Vagina (tissue), 2 donors: ENCODE data around the gene DCTD. TPM values are rescaled to one million over a fixed set of nuclear protein-coding genes. Genes with fewer than 3 reads are reported as not detected.

Source experiments
- DNase-seq, 2 donors: peaks; one replicate each; pipeline ENCODE4 v3.0.0-alpha.2; 2017; ENCODE audit errors: extremely low spot score in 2 of 2
- H3K27ac ChIP-seq: fragments of 200-600 bp; sonication (generic); one replicate; pipeline ENCODE4 v1.5.1; 2019
- H3K27me3 ChIP-seq: fragments of 200-600 bp; sonication (generic); one replicate; pipeline ENCODE4 v1.5.1; 2019
- H3K36me3 ChIP-seq, 2 donors: fragments of 200-600 bp; sonication (generic); one replicate each; pipeline ENCODE4 v1.5.1; 2017 to 2019
- H3K4me1 ChIP-seq: fragments of 200-600 bp; sonication (generic); one replicate; pipeline ENCODE4 v1.5.1; 2019
- H3K4me3 ChIP-seq, 2 donors: fragments of 200-600 bp; sonication (generic); 1 replicate in 1 of 2; 2 replicates in 1 of 2; pipeline ENCODE4 v1.5.1; 2016 to 2019
- H3K9me3 ChIP-seq: fragments of 200-600 bp; sonication (generic); one replicate; pipeline ENCODE4 v1.5.1; 2019
- POLR2A ChIP-seq, 2 donors: fragments of 450-650 bp; IDR thresholded peaks; one replicate each; pipeline ENCODE4 v1.6.1; 2017; ENCODE audit warnings: antibody characterized with exemption in 2 of 2, mild to moderate bottlenecking in 2 of 2, moderate library complexity in 2 of 2
- POLR2AphosphoS5 ChIP-seq, 2 donors: sonication (generic); formaldehyde crosslinking; IDR thresholded peaks; one replicate each; pipeline ENCODE4 v1.9.0; 2017; ENCODE audit warnings: antibody characterized with exemption in 2 of 2, mild to moderate bottlenecking in 2 of 2, low read depth in 1 of 2; ENCODE audit not compliant: insufficient read depth in 1 of 2
- intact Hi-C: fragments of 100-400 bp; cut with DNase I; formaldehyde crosslinking; loops from one replicate; pipeline ENCODE4 v1.15.1; 2023
- total RNA-seq: library from RNA; depleted of rRNA; stranded (reverse); fragments of >200 nt; gene quantifications from one replicate; pipeline ENCODE4 v1.2.3, GENCODE V29; 2016
- TF ChIP-seq, protein P1 (sequence below), 3 experiments: fragments of 450-650 bp in 2 of 3; fragments of 200-600 bp in 1 of 3; sonication (generic) in 1 of 3; IDR thresholded peaks; one replicate each; pipeline ENCODE4 v1.5.1; 2017 to 2019; ENCODE audit warnings: antibody characterized with exemption in 3 of 3, mild to moderate bottlenecking in 2 of 3, moderate library complexity in 2 of 3

Gene DCTD
- total RNA-seq = 40.0 TPM

DNA sequence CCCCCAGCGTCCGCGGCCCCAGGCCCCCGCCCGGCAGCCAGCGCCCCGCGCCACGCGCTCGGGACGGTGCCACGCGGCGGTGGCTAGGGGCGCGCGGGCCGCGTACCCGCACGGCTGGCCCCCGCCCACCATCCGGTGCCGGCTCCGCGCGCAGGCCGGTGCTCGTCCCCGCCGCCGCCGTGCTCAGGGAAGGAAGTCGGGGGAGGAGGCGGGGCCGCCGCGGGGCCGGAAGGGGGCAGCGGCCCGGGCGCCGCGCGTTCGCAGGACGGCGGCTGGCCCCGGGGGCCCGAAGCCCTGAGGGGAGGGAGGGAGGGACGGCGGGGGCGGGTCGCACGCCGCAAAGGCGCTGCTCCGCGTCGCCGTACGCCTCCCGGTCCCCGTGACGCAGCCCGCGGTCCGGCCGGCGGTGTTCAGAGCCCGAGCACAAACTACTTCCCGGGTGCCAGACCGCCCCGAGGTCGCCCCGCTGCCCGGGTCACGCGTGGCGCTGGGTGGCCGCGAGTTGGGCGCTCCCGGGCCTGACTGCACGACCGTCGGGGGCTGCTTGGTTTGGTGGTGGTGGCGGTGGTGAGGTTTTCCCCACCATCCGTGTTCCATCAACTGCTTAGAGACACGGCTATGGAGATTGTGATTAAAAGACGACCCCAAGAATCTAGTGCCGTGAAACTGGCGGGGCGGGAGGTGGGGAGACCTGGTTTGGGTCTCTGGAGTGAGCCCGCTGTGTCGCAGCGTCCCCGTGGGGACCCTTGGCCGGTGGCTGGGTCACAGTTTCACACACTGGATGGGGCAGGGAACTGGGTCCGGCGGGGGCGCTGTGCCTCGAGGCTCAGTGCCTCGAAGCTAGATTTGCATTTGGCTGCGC is at the start of gene DCTD:
Gene DCTD (minus strand): TSS at position 205 of the 862 bp plus-strand sequence. CDS start 1,818 bp downstream, outside the sequence.
- no peak for DNase-seq
- Histone ChIP-seq H3K27ac (peak within 1 kb of the TSS; percentile 95), H3K4me1 (peaks cover 15% of the 10 kb centered on the region), H3K36me3 (peaks cover 0 to 27% of the 10 kb centered on the region in 2 donors), H3K27me3 (no peaks in the 10 kb centered on the region), H3K4me3 (peak within 1 kb of the TSS; percentile 79 to 93), H3K9me3 (no peaks in the 10 kb centered on the region)
- peak in 1 of 2 donors; percentile 26 for TF ChIP-seq POLR2A (IDR thresholded peaks at IDR 0.05)
- TF ChIP-seq, protein P1, sequence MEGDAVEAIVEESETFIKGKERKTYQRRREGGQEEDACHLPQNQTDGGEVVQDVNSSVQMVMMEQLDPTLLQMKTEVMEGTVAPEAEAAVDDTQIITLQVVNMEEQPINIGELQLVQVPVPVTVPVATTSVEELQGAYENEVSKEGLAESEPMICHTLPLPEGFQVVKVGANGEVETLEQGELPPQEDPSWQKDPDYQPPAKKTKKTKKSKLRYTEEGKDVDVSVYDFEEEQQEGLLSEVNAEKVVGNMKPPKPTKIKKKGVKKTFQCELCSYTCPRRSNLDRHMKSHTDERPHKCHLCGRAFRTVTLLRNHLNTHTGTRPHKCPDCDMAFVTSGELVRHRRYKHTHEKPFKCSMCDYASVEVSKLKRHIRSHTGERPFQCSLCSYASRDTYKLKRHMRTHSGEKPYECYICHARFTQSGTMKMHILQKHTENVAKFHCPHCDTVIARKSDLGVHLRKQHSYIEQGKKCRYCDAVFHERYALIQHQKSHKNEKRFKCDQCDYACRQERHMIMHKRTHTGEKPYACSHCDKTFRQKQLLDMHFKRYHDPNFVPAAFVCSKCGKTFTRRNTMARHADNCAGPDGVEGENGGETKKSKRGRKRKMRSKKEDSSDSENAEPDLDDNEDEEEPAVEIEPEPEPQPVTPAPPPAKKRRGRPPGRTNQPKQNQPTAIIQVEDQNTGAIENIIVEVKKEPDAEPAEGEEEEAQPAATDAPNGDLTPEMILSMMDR (IDR thresholded peaks at IDR 0.05) = peak in 1 of 3 experiments; percentile 40
- peak in 1 of 2 donors; percentile 65 for TF ChIP-seq POLR2AphosphoS5 (IDR thresholded peaks at IDR 0.05; ENCODE audit: insufficient read depth in 1 of 2, low read depth in 1 of 2)
- intact Hi-C loops = loop anchor here (10.0 kb wide), 1 partner anchor 587 kb away; the partner anchor contains the start of gene ING2

GRCh38 chr4:182960746-182961145 is 43.6 kb upstream of the DCTD start:
- TF ChIP-seq POLR2A (IDR thresholded peaks at IDR 0.05) (no peak), POLR2AphosphoS5 (IDR thresholded peaks at IDR 0.05; ENCODE audit: insufficient read depth in 1 of 2, low read depth in 1 of 2) (no peak)
- TF ChIP-seq, protein P1 (IDR thresholded peaks at IDR 0.05) = no peak
- intact Hi-C loops = no loop called here
- H3K9me3 ChIP-seq = no peaks in the 10 kb centered on the region

GRCh38 chr4:182960228-182960627 is 43.0 kb upstream of the DCTD start:
- no peak for DNase-seq
- no peaks in the 10 kb centered on the region for H3K4me1 ChIP-seq
- no peaks in the 10 kb centered on the region for H3K36me3 ChIP-seq
- no peaks in the 10 kb centered on the region for H3K9me3 ChIP-seq
- no peaks in the 10 kb centered on the region for H3K27me3 ChIP-seq
- H3K4me3 ChIP-seq = no peak overlapping the region
- TF ChIP-seq POLR2A (IDR thresholded peaks at IDR 0.05) = no peak
- TF ChIP-seq POLR2AphosphoS5 (IDR thresholded peaks at IDR 0.05; ENCODE audit: insufficient read depth in 1 of 2, low read depth in 1 of 2) = no peak
- TF ChIP-seq, protein P1 (IDR thresholded peaks at IDR 0.05) = no peak
- no peak overlapping the region for H3K27ac ChIP-seq
- intact Hi-C loops = no loop called here

More at GRCh38 chr4:182960746-182961145, 43.6 kb upstream of the DCTD start:
- H3K4me3 ChIP-seq = no peak overlapping the region
- no peaks in the 10 kb centered on the region for H3K4me1 ChIP-seq
- no peak overlapping the region for H3K27ac ChIP-seq
- DNase-seq = no peak
- H3K27me3 ChIP-seq = no peaks in the 10 kb centered on the region
- H3K36me3 ChIP-seq = no peaks in the 10 kb centered on the region

DNA sequence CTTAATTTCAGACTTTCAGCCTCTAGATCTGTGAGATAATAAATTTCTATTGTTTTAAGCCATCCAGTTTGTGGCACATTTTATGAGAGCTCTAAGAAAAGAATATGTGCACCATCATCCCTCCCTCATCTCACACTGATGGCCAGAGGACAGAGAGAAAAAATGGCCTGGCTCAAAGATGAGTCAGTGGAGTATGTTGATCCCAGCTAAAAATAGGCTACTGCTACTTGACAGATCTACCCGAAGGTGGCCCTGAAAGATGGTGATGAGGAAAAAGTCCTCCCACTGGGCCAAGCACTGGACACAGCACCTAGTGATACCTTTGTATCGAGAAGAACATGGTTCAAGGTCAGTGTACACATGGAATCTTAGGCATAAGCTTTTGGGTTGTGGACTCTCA is 38.2 kb upstream of the DCTD start:
- H3K4me3 ChIP-seq = no peak overlapping the region
- intact Hi-C loops = no loop called here

GRCh38 chr4:182944484-182945213 is 27.5 kb upstream of the DCTD start:
- H3K36me3 ChIP-seq = no peaks in the 10 kb centered on the region
- H3K27ac ChIP-seq = no peak overlapping the region
- H3K27me3 ChIP-seq = no peaks in the 10 kb centered on the region
- intact Hi-C loops = no loop called here
- TF ChIP-seq POLR2AphosphoS5 (IDR thresholded peaks at IDR 0.05; ENCODE audit: insufficient read depth in 1 of 2, low read depth in 1 of 2) = no peak
- TF ChIP-seq POLR2A (IDR thresholded peaks at IDR 0.05) = no peak
- TF ChIP-seq, protein P1 (IDR thresholded peaks at IDR 0.05) = no peak
- no peaks in the 10 kb centered on the region for H3K9me3 ChIP-seq
- DNase-seq = no peak
- no peaks in the 10 kb centered on the region for H3K4me1 ChIP-seq
- H3K4me3 ChIP-seq = no peak overlapping the region

More for the DNA sequence above, 38.2 kb upstream of the DCTD start:
- Histone ChIP-seq H3K9me3 (no peaks in the 10 kb centered on the region), H3K27me3 (no peaks in the 10 kb centered on the region), H3K36me3 (no peaks in the 10 kb centered on the region), H3K4me1 (no peaks in the 10 kb centered on the region), H3K27ac (no peak overlapping the region)
- TF ChIP-seq POLR2AphosphoS5 (IDR thresholded peaks at IDR 0.05; ENCODE audit: insufficient read depth in 1 of 2, low read depth in 1 of 2) = no peak
- no peak for DNase-seq
